Activated naive CD8-positive, alpha-beta T cell treated with anti-CD3 and anti-CD28 coated beads for 36 hours (primary cell): Measurements from ENCODE around the gene DLG2. TPM values are rescaled to one million over a fixed set of nuclear protein-coding genes. Genes with fewer than 3 reads are reported as not detected.
"Not testable (repeated sequence)": the region's sequence is repeated elsewhere in the genome, so short reads cannot be mapped to it uniquely, and the experiment has no call there.

Experiments used
- DNase-seq: peaks from one replicate; pipeline ENCODE4 v3.0.0; 2021
- H3K27ac Mint-ChIP-seq: one replicate; pipeline ENCODE4 v1.8.0; 2022; ENCODE audit warnings: mild to moderate bottlenecking, moderate library complexity, mixed read lengths
- H3K27me3 Mint-ChIP-seq: one replicate; pipeline ENCODE4 v1.8.0; 2022; ENCODE audit warnings: mild to moderate bottlenecking, mixed read lengths
- H3K36me3 Mint-ChIP-seq: one replicate; pipeline ENCODE4 v1.8.0; 2021; ENCODE audit warnings: mild to moderate bottlenecking, mixed read lengths
- H3K4me1 Mint-ChIP-seq: one replicate; pipeline ENCODE4 v1.8.0; 2021; ENCODE audit warnings: mixed read lengths
- H3K4me3 Mint-ChIP-seq: one replicate; pipeline ENCODE4 v1.8.0; 2022; ENCODE audit warnings: mild to moderate bottlenecking, moderate library complexity, mixed read lengths
- H3K9me3 Mint-ChIP-seq: one replicate; pipeline ENCODE4 v1.8.0; 2022; ENCODE audit warnings: mixed read lengths
- total RNA-seq, 2 experiments: library from RNA; stranded (reverse); gene quantifications; one replicate each; pipeline ENCODE4 v1.2.3, GENCODE V29; 2021

The DLG2 gene
- total RNA-seq, 2 experiments from 2014 or later, result 1.7 to 1.9 TPM

DNA sequence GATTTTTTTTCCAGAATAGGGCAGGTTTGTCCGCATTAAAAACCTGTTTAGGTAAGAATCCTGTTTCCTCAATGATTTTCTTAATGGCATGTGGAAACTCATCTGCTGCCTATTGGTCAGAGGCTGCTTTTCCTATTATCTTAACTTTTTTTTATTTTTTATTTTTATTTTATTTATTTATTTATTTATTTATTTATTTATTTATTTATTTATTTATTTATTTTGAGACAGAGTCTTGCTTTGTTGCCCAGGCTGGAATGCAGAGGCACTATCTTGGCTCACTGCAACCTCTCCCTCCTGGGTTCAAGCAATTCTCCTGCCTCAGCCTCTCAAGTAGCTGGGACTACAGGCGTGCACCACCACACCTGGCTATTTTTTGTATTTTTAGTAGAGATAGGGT is 389.1 kb downstream of the DLG2 start:
- H3K36me3 Mint-ChIP-seq, H3K27ac Mint-ChIP-seq, H3K4me1 Mint-ChIP-seq, H3K27me3 Mint-ChIP-seq, H3K9me3 Mint-ChIP-seq, DNase-seq, H3K4me3 Mint-ChIP-seq: not testable (repeated sequence)

DNA sequence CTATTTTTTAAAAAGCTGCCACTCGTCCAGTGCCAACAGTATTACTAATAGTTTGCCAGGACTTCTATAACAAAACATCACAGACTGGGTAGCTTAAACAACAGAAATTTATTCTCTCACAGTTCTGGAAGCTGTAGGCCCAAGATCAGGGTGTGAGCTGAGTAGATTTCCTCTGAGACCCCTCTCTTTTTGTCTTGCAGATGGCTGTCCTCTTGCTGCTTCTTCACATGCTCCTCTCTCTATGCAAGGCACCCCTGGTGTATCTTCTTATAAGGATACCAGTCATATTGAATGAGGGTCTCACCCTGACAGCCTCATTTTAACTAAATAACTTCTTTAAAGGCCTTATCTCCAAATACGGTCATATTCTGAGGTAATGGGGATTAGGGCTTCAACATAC is 390.9 kb downstream of the DLG2 start:
- Mint-ChIP-seq H3K4me3 (no peak overlapping the region), H3K9me3 (peaks cover 2% of the 10 kb centered on the region), H3K4me1 (no peaks in the 10 kb centered on the region), H3K27me3 (no peaks in the 10 kb centered on the region), H3K27ac (no peak overlapping the region), H3K36me3 (no peaks in the 10 kb centered on the region)
- no peak for DNase-seq

DNA sequence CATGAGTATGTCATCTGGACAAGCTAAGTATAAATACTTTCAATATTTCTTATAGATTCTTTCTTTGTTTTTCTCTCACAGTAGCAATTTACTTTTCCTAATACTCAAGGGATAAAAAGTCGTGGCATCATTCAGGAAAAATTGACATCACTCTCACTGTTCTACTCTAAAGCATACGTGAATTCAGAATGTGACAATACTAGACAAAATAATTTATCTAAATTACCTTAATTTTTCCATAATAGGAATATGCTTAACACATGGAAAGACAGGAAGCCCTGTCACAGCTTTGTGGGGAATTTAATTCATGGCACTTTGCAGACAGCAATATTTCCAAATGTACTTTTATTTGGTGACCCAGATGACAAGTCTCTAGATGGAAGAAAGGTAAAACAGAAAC is 394.6 kb downstream of the DLG2 start:
- H3K4me3 Mint-ChIP-seq, result no peak overlapping the region
- no peak overlapping the region for H3K27ac Mint-ChIP-seq
- no peak for DNase-seq
- H3K4me1 Mint-ChIP-seq, result no peaks in the 10 kb centered on the region
- no peaks in the 10 kb centered on the region for H3K27me3 Mint-ChIP-seq
- H3K9me3 Mint-ChIP-seq, result peaks cover 6% of the 10 kb centered on the region
- H3K36me3 Mint-ChIP-seq, result no peaks in the 10 kb centered on the region

DNA sequence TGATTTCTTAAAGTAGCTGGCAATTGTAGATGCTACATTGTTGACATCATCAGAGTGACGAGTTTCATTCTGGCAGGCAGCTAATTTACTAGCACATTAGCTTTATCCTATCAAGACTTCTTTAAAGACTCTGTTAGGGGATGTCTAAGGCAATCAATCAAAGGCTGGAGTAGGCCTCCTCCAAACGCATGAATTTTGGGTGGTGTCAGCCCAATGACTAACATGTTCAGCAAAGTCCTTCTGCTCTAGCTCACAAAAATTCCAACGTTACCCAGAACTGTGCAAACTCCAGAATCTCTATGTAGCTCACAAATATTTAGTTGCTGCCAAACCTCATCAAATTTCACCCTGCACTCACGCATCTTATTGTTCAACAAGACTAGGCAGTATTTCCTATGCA is 395.6 kb downstream of the DLG2 start:
- peaks cover 6% of the 10 kb centered on the region for H3K9me3 Mint-ChIP-seq
- no peak overlapping the region for H3K27ac Mint-ChIP-seq
- DNase-seq, result no peak
- H3K27me3 Mint-ChIP-seq, result no peaks in the 10 kb centered on the region
- no peaks in the 10 kb centered on the region for H3K36me3 Mint-ChIP-seq
- no peaks in the 10 kb centered on the region for H3K4me1 Mint-ChIP-seq
- no peak overlapping the region for H3K4me3 Mint-ChIP-seq

DNA sequence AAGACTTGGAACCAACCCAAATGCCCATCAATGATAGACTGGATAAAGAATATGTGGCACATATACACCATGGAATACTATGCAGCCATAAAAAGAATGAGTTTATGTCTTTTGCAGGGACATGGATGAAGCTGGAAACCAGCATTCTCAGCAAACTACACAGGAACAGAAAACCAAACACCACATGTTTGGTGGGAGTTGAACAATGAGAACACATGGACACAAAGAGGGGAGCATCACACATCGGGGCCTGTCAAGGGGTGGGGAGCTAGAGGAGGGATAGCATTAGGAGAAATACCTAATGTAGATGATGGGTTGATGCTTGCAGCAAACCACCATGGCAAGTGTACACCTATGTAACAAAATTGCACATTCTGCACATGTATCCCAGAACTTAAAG is 397.4 kb downstream of the DLG2 start:
- DNase-seq, H3K4me1 Mint-ChIP-seq, H3K27me3 Mint-ChIP-seq, H3K4me3 Mint-ChIP-seq, H3K9me3 Mint-ChIP-seq, H3K36me3 Mint-ChIP-seq, H3K27ac Mint-ChIP-seq: not testable (repeated sequence)

DNA sequence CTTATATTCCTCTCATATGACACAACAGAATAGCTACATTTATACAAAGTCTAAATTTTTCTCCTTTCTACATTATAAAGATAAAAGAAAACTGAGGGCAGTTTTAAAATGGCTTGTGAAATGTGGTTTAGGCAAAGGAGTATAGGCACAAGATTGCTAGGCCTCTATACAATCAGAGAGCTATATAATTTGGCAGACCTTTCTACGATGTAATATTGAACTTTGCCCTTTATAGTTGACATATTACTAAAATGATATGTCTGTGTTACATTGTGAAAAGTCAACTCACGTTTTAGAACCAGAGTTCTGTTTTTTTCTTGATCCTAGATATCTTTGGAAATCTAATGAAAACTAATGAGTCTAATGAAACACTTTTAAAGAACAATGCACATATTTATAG is 430.2 kb downstream of the DLG2 start:
- no peak for DNase-seq
- no peaks in the 10 kb centered on the region for H3K4me1 Mint-ChIP-seq
- H3K9me3 Mint-ChIP-seq, result peaks cover 9% of the 10 kb centered on the region
- H3K27ac Mint-ChIP-seq, result no peak overlapping the region
- no peaks in the 10 kb centered on the region for H3K36me3 Mint-ChIP-seq
- H3K27me3 Mint-ChIP-seq, result no peaks in the 10 kb centered on the region
- H3K4me3 Mint-ChIP-seq, result no peak overlapping the region

DNA sequence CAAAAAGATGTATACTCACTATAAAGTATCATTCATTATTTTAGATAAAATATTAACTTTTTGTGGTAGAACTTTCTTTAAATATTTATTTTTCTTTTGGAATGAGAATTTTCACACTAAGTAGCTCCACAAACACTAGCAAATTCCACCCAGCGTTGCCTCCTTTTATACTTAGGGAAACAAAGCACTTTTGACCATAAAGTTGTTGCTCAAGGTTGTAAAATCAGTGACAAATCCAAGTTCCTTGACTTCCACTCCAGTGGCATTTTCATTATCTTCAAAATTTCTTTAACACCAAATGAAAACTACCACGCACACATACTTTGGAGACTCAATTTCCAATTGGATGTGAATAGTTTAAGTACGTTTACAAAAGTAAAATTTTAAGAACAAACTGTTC is 431.2 kb downstream of the DLG2 start:
- H3K4me3 Mint-ChIP-seq, result no peak overlapping the region
- DNase-seq, result no peak
- no peaks in the 10 kb centered on the region for H3K36me3 Mint-ChIP-seq
- no peaks in the 10 kb centered on the region for H3K27me3 Mint-ChIP-seq
- no peaks in the 10 kb centered on the region for H3K4me1 Mint-ChIP-seq
- peaks cover 6% of the 10 kb centered on the region for H3K9me3 Mint-ChIP-seq
- no peak overlapping the region for H3K27ac Mint-ChIP-seq

DNA sequence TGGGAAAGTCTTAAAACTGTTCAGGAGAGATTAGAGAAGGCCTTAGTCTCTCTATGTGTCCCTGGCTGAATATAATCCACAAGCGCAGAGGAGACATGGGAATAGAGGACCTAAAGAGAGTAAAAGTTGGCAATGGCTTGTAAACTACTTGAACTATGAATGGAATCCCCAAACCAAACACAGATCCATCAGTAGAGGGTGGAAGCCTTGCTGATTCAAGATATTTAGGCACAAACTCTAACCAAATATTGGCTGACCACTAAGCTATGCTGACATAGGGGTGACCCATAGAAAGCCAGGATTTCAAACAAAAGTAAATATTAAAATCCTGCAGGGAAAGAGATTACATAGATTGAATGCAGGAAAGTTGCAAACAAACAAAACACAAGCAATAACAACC is 439.2 kb downstream of the DLG2 start:
- no peak overlapping the region for H3K27ac Mint-ChIP-seq
- peaks cover 15% of the 10 kb centered on the region for H3K9me3 Mint-ChIP-seq
- H3K27me3 Mint-ChIP-seq, result no peaks in the 10 kb centered on the region
- no peaks in the 10 kb centered on the region for H3K4me1 Mint-ChIP-seq
- H3K4me3 Mint-ChIP-seq, result no peak overlapping the region
- no peaks in the 10 kb centered on the region for H3K36me3 Mint-ChIP-seq
- no peak for DNase-seq

DNA sequence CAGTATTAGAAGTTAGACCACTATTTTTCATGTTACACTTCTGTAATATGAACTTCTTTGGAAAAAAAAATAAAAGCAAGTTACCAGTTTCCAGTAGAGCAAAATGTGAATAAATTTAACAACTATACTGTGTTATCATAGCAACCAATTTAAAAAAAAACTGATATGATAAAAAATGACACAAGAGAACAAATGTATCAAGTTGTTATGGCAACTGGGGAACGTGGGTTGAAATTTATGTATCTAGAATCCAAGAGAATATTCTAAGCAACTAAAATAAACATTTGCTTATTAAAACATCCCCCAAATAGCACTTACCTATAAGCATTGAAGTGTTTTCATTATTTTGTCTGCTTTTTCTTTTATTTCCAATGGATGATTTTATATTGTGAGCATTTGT is 442.4 kb downstream of the DLG2 start:
- Mint-ChIP-seq H3K4me1 (peaks cover 2% of the 10 kb centered on the region), H3K27me3 (no peaks in the 10 kb centered on the region), H3K4me3 (no peak overlapping the region), H3K36me3 (no peaks in the 10 kb centered on the region), H3K27ac (no peak overlapping the region), H3K9me3 (peaks cover 10% of the 10 kb centered on the region)
- DNase-seq, result no peak

DNA sequence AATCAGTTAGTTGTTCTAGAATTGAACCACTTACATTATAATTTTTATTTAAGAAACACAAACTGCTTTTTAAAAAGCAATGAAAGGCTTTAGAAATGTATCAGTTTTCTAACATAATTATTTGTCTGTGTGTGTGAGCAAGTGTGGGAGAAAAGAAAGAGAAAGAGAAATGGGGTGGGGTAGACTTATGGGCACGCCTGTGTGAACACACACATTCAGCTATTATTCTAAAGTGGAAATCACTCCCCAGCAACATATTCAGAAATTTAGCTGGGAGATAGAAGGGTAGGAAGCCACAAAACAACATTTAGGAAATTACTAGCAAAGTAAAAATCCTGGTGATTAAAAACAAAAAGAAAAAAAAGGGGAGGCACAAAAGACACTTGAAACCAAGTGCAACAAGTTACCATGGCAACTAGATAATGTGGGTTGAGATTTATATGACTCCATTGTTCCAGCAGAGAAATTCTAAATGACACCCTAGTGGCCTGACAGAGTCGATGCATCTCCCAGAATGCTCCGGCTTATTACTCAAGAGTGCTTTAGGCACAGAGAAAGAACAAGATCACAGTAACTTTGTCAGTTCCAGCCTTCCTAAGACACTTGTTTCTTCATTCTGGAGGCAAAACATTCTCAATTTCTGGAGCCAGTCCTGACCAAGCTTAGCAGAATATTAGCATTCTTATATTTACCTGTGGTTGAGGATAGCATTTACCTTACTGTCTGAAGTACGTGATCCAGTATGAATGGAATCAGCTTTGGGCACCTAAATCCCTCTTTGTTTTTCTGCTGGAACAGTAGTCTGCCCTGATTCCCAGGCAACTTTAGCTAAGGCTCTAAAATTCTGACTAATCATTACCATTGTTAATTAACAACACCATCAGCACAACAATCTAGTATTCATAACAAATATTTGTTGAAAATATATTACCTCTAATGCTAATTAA is 444.4 kb downstream of the DLG2 start:
- Mint-ChIP-seq H3K27ac (no peak overlapping the region), H3K4me3 (no peak overlapping the region), H3K36me3 (no peaks in the 10 kb centered on the region), H3K27me3 (no peaks in the 10 kb centered on the region), H3K9me3 (peaks cover 3% of the 10 kb centered on the region), H3K4me1 (peaks cover 2% of the 10 kb centered on the region)
- DNase-seq, result no peak

DNA sequence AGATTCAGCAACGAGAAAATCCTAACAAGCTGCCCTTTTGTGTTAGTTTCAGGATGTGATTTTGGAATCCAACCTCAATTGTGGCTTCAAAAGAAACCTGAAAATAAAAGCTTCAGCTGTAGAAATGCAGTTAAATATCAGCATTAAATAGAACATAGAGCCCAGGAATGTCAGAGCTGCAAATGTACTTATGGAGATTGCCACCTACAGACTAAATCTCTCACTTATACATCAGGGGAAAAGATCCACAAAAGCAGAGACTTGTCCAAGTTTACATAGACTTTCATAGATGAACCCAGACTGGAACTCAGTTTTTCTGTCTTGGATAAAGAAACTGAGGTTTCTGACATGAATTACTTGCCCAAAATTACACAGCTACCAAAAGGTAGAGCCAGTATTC is 446.6 kb downstream of the DLG2 start:
- peaks cover 2% of the 10 kb centered on the region for H3K4me1 Mint-ChIP-seq
- H3K9me3 Mint-ChIP-seq, result peaks cover 10% of the 10 kb centered on the region
- H3K27ac Mint-ChIP-seq, result no peak overlapping the region
- no peaks in the 10 kb centered on the region for H3K27me3 Mint-ChIP-seq
- H3K36me3 Mint-ChIP-seq, result no peaks in the 10 kb centered on the region
- H3K4me3 Mint-ChIP-seq, result no peak overlapping the region
- DNase-seq, result no peak

DNA sequence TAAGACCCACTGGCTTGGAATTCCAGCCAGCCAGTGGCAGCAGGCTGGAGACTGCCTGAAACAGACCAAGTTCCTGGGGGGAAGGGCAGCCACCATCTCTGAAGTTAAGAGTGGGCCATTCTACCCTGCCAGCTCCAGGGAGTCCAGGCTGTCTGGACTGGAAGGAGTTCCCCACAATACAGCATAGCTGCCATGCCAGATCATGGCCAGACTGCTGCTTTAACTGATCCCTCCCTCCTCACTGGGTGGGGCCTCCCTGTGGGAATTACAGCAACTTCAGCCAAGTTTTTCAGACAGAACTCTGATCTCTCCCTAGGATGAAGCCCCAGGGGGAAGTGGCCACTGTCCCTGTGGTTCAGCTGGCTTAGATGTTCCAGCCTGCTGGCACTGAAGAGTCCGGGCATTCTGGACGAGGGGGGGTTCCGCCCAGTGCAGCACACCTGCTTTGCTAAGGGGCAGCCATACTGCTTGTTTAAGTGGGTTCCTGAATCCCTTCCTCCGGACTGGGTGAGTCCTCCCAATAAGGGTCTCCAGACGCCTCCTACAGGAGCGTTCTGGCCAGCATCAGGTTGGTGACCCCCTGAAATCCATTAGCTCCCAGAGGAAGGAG is 455.4 kb downstream of the DLG2 start:
- peaks cover 28% of the 10 kb centered on the region for H3K9me3 Mint-ChIP-seq
- no peaks in the 10 kb centered on the region for H3K36me3 Mint-ChIP-seq
- H3K4me3 Mint-ChIP-seq, result no peak overlapping the region
- no peaks in the 10 kb centered on the region for H3K4me1 Mint-ChIP-seq
- no peaks in the 10 kb centered on the region for H3K27me3 Mint-ChIP-seq
- H3K27ac Mint-ChIP-seq, result no peak overlapping the region
- DNase-seq, result no peak

DNA sequence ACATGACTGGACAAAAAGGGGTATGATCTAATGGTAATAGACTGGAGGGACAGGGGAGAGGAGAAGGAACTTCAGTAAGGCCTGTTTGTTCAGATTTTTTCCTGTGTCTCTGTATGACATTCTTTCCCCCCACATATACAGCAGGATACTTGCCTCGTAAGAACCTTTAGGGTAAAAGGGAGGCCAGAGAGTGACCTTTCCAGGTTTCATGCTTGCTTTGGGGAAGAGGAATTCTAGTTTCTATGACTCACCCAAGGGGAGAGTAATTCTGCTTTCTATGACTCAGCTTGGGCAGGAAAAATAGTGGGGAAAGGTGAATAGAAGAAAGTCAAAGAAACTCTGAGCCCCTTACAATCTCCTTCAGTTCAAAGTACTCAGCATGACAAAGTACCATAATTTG is 457.0 kb downstream of the DLG2 start:
- DNase-seq, result no peak
- H3K27ac Mint-ChIP-seq, result no peak overlapping the region
- H3K27me3 Mint-ChIP-seq, result no peaks in the 10 kb centered on the region
- no peaks in the 10 kb centered on the region for H3K4me1 Mint-ChIP-seq
- peaks cover 19% of the 10 kb centered on the region for H3K9me3 Mint-ChIP-seq
- H3K4me3 Mint-ChIP-seq, result no peak overlapping the region
- no peaks in the 10 kb centered on the region for H3K36me3 Mint-ChIP-seq

DNA sequence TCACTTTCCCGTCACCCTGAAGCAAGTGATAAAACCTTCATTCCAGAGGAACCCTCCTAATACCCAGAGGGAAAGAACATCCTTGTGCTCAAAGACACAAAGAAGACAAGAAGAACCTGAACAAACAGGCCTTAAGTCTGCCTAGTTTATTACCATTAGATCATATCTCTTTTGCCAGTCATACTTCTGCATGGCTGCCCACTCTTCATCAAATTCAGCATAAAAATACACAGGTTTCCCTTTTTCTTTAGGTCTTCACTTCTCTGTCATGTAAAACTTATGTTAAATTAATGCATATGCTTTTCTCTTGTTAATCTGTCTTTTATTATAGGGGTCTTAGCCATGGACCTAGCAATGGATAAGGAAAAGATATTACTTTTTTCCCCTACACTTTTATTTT is 459.7 kb downstream of the DLG2 start:
- H3K9me3 Mint-ChIP-seq, result peaks cover 8% of the 10 kb centered on the region
- no peaks in the 10 kb centered on the region for H3K27me3 Mint-ChIP-seq
- no peak for DNase-seq
- no peak overlapping the region for H3K27ac Mint-ChIP-seq
- H3K36me3 Mint-ChIP-seq, result no peaks in the 10 kb centered on the region
- H3K4me3 Mint-ChIP-seq, result no peak overlapping the region
- H3K4me1 Mint-ChIP-seq, result no peaks in the 10 kb centered on the region

DNA sequence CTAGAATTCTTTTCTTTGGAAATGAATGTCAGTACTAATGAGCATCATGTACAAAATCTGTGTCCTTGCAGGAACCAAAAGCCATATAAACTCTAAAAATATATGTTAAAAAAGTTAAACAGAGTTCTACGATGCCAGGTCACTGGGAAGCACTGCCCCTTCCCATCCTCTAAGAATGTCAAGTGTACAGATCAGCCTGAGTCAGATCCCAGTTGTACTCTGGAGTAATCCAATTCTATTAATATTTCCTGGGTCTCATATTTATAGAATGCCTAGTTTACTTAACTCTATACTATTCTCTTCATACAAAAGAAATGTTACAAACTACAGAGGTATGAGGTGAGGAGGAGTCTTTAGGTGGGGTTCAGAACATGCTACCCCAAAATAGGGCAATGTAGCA is 460.1 kb downstream of the DLG2 start:
- no peak overlapping the region for H3K4me3 Mint-ChIP-seq
- no peaks in the 10 kb centered on the region for H3K4me1 Mint-ChIP-seq
- H3K27ac Mint-ChIP-seq, result no peak overlapping the region

DNA sequence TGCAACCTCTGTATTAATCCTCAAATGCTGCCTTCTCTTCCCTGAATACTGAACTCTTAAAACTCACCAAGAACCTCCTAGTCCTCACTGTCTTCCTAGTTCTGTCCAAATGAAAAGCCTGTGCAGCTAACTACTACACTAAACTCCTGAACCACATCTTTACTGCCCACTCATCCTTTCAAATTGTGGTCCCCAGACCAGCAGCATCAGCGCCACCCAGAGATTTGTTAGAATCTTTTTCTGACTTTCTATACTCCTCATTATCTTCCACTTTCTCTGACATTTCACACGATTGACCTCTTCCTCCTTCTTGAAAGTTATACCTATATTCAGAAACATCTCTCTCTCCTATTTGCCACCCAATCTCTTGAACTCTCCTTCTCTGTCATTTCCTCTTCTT is 461.3 kb downstream of the DLG2 start:
- Mint-ChIP-seq H3K27ac (no peak overlapping the region), H3K4me1 (no peaks in the 10 kb centered on the region), H3K9me3 (peaks cover 5% of the 10 kb centered on the region), H3K27me3 (no peaks in the 10 kb centered on the region), H3K36me3 (no peaks in the 10 kb centered on the region), H3K4me3 (no peak overlapping the region)
- no peak for DNase-seq

More for the DNA sequence above, 460.1 kb downstream of the DLG2 start:
- Mint-ChIP-seq H3K27me3 (no peaks in the 10 kb centered on the region), H3K9me3 (peaks cover 5% of the 10 kb centered on the region), H3K36me3 (no peaks in the 10 kb centered on the region)
- DNase-seq, result no peak
